ENCODE measurements around the gene SORBS1.

The SORBS1 gene

GRCh38 chr10:95476469-95477174 is 84.5 kb downstream of the SORBS1 start:
- TF ChIP-seq CTCF (IDR thresholded peaks at IDR 0.05; ENCODE audit: insufficient read depth, low read length, poor library complexity, severe bottlenecking) = no peak
- TF ChIP-seq EZH2phosphoT487 (conservative IDR thresholded peaks at IDR 0.05; ENCODE audit: low read length) = no peak
- Histone ChIP-seq H3K4me3 (ENCODE audit: insufficient read depth, low read length, poor library complexity, severe bottlenecking) (no peak overlapping the region), H2AFZ (ENCODE audit: low read depth, low read length, severe bottlenecking) (no peak overlapping the region), H3K9me2 (replicated peaks; ENCODE audit: insufficient read depth, low read length) (no peaks in the 10 kb centered on the region), H3K4me2 (ENCODE audit: low read depth, low read length, poor library complexity, severe bottlenecking) (no peak overlapping the region), H3K27ac (ENCODE audit: low read depth, low read length) (no peak overlapping the region), H3K27me3 (ENCODE audit: low read length) (no peaks in the 10 kb centered on the region), H3K79me2 (ENCODE audit: insufficient read depth, low read length) (no peaks in the 10 kb centered on the region), H4K20me1 (ENCODE audit: low read depth, low read length) (no peaks in the 10 kb centered on the region), H3K9me3 (ENCODE audit: insufficient read depth, low read length) (no peaks in the 10 kb centered on the region), H3K9ac (ENCODE audit: low read length) (no peak overlapping the region), H3K36me3 (ENCODE audit: low read length) (no peaks in the 10 kb centered on the region), H3F3A (ENCODE audit: insufficient read depth) (no peaks in the 10 kb centered on the region)

GRCh38 chr10:95475827-95476468 is 85.2 kb downstream of the SORBS1 start:
- H3K27me3 ChIP-seq (ENCODE audit: low read length) = no peaks in the 10 kb centered on the region
- H3K9ac ChIP-seq (ENCODE audit: low read length) = no peak overlapping the region
- no peaks in the 10 kb centered on the region for H4K20me1 ChIP-seq (ENCODE audit: low read depth, low read length)
- H3K4me3 ChIP-seq (ENCODE audit: insufficient read depth, low read length, poor library complexity, severe bottlenecking) = no peak overlapping the region
- no peak overlapping the region for H3K4me2 ChIP-seq (ENCODE audit: low read depth, low read length, poor library complexity, severe bottlenecking)
- no peaks in the 10 kb centered on the region for H3K79me2 ChIP-seq (ENCODE audit: insufficient read depth, low read length)
- H3K9me3 ChIP-seq (ENCODE audit: insufficient read depth, low read length) = no peaks in the 10 kb centered on the region
- H2AFZ ChIP-seq (ENCODE audit: low read depth, low read length, severe bottlenecking) = no peak overlapping the region
- no peaks in the 10 kb centered on the region for H3F3A ChIP-seq (ENCODE audit: insufficient read depth)
- no peaks in the 10 kb centered on the region for H3K9me2 ChIP-seq (replicated peaks; ENCODE audit: insufficient read depth, low read length)
- TF ChIP-seq EZH2phosphoT487 (conservative IDR thresholded peaks at IDR 0.05; ENCODE audit: low read length) (no peak), CTCF (IDR thresholded peaks at IDR 0.05; ENCODE audit: insufficient read depth, low read length, poor library complexity, severe bottlenecking) (no peak)
- H3K27ac ChIP-seq (ENCODE audit: low read depth, low read length) = no peak overlapping the region
- H3K36me3 ChIP-seq (ENCODE audit: low read length) = no peaks in the 10 kb centered on the region

GRCh38 chr10:95475003-95475383 is 86.2 kb downstream of the SORBS1 start:
- no peak overlapping the region for H2AFZ ChIP-seq (ENCODE audit: low read depth, low read length, severe bottlenecking)
- H3K36me3 ChIP-seq (ENCODE audit: low read length) = no peaks in the 10 kb centered on the region
- no peak for TF ChIP-seq CTCF (IDR thresholded peaks at IDR 0.05; ENCODE audit: insufficient read depth, low read length, poor library complexity, severe bottlenecking)
- no peak for TF ChIP-seq EZH2phosphoT487 (conservative IDR thresholded peaks at IDR 0.05; ENCODE audit: low read length)
- H3K4me3 ChIP-seq (ENCODE audit: insufficient read depth, low read length, poor library complexity, severe bottlenecking) = no peak overlapping the region
- H3K4me2 ChIP-seq (ENCODE audit: low read depth, low read length, poor library complexity, severe bottlenecking) = no peak overlapping the region
- no peak overlapping the region for H3K27ac ChIP-seq (ENCODE audit: low read depth, low read length)
- no peaks in the 10 kb centered on the region for H3K9me2 ChIP-seq (replicated peaks; ENCODE audit: insufficient read depth, low read length)
- no peaks in the 10 kb centered on the region for H3K79me2 ChIP-seq (ENCODE audit: insufficient read depth, low read length)
- H3K9me3 ChIP-seq (ENCODE audit: insufficient read depth, low read length) = no peaks in the 10 kb centered on the region
- H3K9ac ChIP-seq (ENCODE audit: low read length) = no peak overlapping the region
- no peaks in the 10 kb centered on the region for H4K20me1 ChIP-seq (ENCODE audit: low read depth, low read length)
- H3F3A ChIP-seq (ENCODE audit: insufficient read depth) = no peaks in the 10 kb centered on the region
- no peaks in the 10 kb centered on the region for H3K27me3 ChIP-seq (ENCODE audit: low read length)

Data from SU-DHL-6 (cell line).